Body of pancreas (tissue), 4 donors: ENCODE data around the gene GNAO1. TPM values are rescaled to one million over a fixed set of nuclear protein-coding genes. Genes with fewer than 3 reads are reported as not detected.

Experiments used
- ATAC-seq: fragments of 150-250 bp; one replicate; pipeline ENCODE4 v1.9.1; 2016
- DNase-seq, 4 donors: peaks; one replicate each; pipeline ENCODE4 v3.0.0-alpha.2; 2019
- H3K27ac ChIP-seq, 4 donors: fragments of 200-600 bp; sonication (generic); 1 replicate in 3 of 4; 2 replicates in 1 of 4; pipeline versions ENCODE4 v1.5.1 to v1.6.1; 2016 to 2019; ENCODE audit warnings: mild to moderate bottlenecking in 1 of 4, mixed read lengths in 1 of 4, moderate library complexity in 1 of 4
- H3K27me3 ChIP-seq, 2 donors: fragments of 200-600 bp; sonication (generic); one replicate each; pipeline ENCODE4 v1.6.0; 2016; ENCODE audit warnings: mild to moderate bottlenecking in 1 of 2
- H3K36me3 ChIP-seq, 2 donors: fragments of 200-600 bp; sonication (generic); replicated peaks in 1 of 2; 2 replicates each; pipeline ENCODE4 v1.5.1; 2016; ENCODE audit warnings: low read depth in 2 of 2; ENCODE audit not compliant: insufficient read depth in 1 of 2
- H3K4me1 ChIP-seq: fragments of 200-600 bp; sonication (generic); one replicate; pipeline ENCODE4 v1.6.0; 2016
- H3K4me3 ChIP-seq, 2 donors: fragments of 200-600 bp; sonication (generic); 1 replicate in 1 of 2; 2 replicates in 1 of 2; pipeline ENCODE4 v1.5.1; 2016 to 2019
- H3K9me3 ChIP-seq, 3 donors: fragments of 200-600 bp; sonication (generic); 1 replicate in 2 of 3; 2 replicates in 1 of 3; pipeline ENCODE4 v1.5.1; 2016
- POLR2A ChIP-seq, 3 donors: fragments of 450-650 bp; IDR thresholded peaks; one replicate each; pipeline ENCODE4 v1.6.1; 2016; ENCODE audit warnings: antibody characterized with exemption in 3 of 3, mild to moderate bottlenecking in 2 of 3
- WGBS, 2 donors: methylation state at CpG; one replicate each; pipeline ENCODE4 v1.1.5; 2017; 5-methylcytosine and 5-hydroxymethylcytosine counted together
- intact Hi-C: fragments of 100-400 bp; cut with DNase I; formaldehyde crosslinking; loops from one replicate; pipeline ENCODE4 v1.15.1; 2023
- total RNA-seq, 2 donors: library from RNA; depleted of rRNA; stranded (reverse); fragments of >200 nt; gene quantifications; one replicate each; pipeline ENCODE4 v1.1.0, GENCODE V29; 2016
- TF ChIP-seq, protein P1 (sequence below), 7 experiments: fragments of 450-650 bp in 4 of 7; fragments of 200-600 bp in 3 of 7; sonication (generic) in 3 of 7; IDR thresholded peaks; one replicate each; pipeline ENCODE4 v1.5.1; 2016 to 2019; ENCODE audit warnings: antibody characterized with exemption in 7 of 7

Gene GNAO1
- total RNA-seq, 2 donors from 2014 or later, result 1.6 to 3.0 TPM

DNA sequence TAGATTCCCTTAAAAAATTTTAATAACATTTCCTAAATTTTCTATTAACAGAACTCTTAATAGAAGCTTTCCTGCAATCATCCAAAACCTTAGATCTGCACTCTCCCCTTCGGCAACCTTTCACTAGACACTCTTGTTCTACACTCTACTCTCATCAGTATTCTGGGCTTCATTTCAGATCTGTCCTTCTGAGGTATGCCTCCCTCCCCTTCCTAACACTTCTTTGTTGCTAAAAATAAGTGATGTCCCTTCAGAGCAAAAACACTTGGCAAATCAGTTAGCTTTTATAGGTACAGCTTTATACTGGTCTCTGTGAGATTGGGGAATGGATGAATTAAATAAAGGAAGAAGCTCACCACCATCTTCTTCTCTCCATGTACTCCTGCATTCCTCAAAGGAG, 28.2 kb upstream of the GNAO1 start:
- no peak overlapping the region for H3K27ac ChIP-seq
- H3K27me3 ChIP-seq, result no peaks in the 10 kb centered on the region
- no peaks in the 10 kb centered on the region for H3K9me3 ChIP-seq
- ATAC-seq (no peak), DNase-seq (no peak)
- no peaks in the 10 kb centered on the region for H3K36me3 ChIP-seq
- H3K4me3 ChIP-seq, result no peak overlapping the region
- intact Hi-C loops, result no loop called here
- H3K4me1 ChIP-seq, result no peaks in the 10 kb centered on the region
- TF ChIP-seq POLR2A (IDR thresholded peaks at IDR 0.05), result no peak
- TF ChIP-seq, protein P1, sequence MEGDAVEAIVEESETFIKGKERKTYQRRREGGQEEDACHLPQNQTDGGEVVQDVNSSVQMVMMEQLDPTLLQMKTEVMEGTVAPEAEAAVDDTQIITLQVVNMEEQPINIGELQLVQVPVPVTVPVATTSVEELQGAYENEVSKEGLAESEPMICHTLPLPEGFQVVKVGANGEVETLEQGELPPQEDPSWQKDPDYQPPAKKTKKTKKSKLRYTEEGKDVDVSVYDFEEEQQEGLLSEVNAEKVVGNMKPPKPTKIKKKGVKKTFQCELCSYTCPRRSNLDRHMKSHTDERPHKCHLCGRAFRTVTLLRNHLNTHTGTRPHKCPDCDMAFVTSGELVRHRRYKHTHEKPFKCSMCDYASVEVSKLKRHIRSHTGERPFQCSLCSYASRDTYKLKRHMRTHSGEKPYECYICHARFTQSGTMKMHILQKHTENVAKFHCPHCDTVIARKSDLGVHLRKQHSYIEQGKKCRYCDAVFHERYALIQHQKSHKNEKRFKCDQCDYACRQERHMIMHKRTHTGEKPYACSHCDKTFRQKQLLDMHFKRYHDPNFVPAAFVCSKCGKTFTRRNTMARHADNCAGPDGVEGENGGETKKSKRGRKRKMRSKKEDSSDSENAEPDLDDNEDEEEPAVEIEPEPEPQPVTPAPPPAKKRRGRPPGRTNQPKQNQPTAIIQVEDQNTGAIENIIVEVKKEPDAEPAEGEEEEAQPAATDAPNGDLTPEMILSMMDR (IDR thresholded peaks at IDR 0.05), result no peak
- WGBS, 2 donors, result 74 to 79% methylated on average over 1 of the region's 1 CpG

DNA sequence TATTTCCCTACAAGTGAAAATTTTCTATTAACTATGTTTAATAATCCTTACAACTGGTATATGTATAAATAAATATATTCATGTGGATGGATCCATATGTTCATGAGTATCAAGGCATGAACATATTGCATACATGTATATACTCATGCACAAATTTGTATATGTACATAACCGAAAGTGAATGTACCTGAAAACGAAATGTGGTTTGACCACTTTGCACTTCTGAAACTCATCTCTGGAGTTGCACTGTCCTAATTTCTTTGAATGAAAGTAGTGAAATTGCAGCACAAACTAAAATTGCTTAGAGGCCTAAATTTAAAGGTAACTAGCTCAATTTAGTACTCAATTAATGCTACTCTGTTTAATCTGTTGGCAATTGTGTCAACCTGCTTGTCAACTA, 27.4 kb upstream of the GNAO1 start:
- Histone ChIP-seq H3K27me3 (peaks cover 0 to 4% of the 10 kb centered on the region in 2 donors), H3K36me3 (no peaks in the 10 kb centered on the region), H3K4me3 (no peak overlapping the region), H3K27ac (no peak overlapping the region), H3K9me3 (no peaks in the 10 kb centered on the region), H3K4me1 (no peaks in the 10 kb centered on the region)
- DNase-seq (no peak), ATAC-seq (no peak)
- WGBS, 2 donors, result 78 to 80% methylated on average over 2 of the region's 2 CpGs
- no peak for TF ChIP-seq POLR2A (IDR thresholded peaks at IDR 0.05)
- TF ChIP-seq, protein P1 (IDR thresholded peaks at IDR 0.05), result no peak
- intact Hi-C loops, result no loop called here

DNA sequence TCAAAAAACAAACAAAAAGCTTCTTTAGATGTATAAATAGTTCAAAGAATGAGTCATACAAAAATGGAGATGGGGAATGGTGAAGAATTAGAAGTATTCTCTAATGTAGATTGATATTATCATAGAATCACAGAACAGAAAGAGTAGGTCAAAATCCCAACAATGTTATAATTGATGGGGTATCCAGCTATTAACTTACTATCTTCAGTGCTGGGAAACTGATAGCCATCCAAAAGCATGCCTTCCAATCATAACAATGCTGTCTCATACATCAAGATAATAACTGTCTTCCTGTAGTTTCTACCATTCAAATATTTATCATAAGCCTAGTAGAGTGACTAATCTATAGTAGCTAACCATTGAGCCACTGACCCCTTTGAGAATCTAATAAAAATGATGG, 26.7 kb upstream of the GNAO1 start:
- Histone ChIP-seq H3K36me3 (no peaks in the 10 kb centered on the region), H3K4me3 (no peak overlapping the region), H3K4me1 (no peaks in the 10 kb centered on the region), H3K27ac (no peak overlapping the region), H3K9me3 (no peaks in the 10 kb centered on the region), H3K27me3 (peaks cover 0 to 4% of the 10 kb centered on the region in 2 donors)
- TF ChIP-seq POLR2A (IDR thresholded peaks at IDR 0.05), result no peak
- TF ChIP-seq, protein P1 (IDR thresholded peaks at IDR 0.05), result no peak
- intact Hi-C loops, result no loop called here
- ATAC-seq (no peak), DNase-seq (no peak)

DNA sequence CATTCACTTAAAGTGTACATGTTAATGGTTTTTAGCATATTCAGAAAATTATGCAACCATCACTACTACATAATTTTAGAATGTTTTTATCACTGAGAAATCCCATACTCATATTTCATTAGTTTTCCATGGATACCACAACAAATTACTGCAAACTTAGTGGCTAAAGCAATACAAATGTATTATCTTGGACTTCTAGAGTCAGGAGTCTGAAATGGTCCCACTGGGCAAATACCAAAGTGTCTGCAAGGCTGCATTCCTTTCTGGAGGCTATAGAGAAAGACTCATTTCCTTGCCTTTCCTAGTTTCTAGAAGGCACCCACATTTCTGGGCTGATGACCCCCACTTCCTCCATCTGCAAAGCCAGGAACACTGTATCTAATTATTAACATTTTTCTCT, 16.9 kb upstream of the GNAO1 start:
- Histone ChIP-seq H3K27me3 (no peaks in the 10 kb centered on the region), H3K9me3 (no peaks in the 10 kb centered on the region), H3K27ac (no peak overlapping the region), H3K4me3 (no peak overlapping the region), H3K4me1 (no peaks in the 10 kb centered on the region), H3K36me3 (no peaks in the 10 kb centered on the region)
- DNase-seq, result no peak
- TF ChIP-seq POLR2A (IDR thresholded peaks at IDR 0.05), result no peak
- TF ChIP-seq, protein P1 (IDR thresholded peaks at IDR 0.05), result no peak
- intact Hi-C loops, result no loop called here
- ATAC-seq, result no peak

DNA sequence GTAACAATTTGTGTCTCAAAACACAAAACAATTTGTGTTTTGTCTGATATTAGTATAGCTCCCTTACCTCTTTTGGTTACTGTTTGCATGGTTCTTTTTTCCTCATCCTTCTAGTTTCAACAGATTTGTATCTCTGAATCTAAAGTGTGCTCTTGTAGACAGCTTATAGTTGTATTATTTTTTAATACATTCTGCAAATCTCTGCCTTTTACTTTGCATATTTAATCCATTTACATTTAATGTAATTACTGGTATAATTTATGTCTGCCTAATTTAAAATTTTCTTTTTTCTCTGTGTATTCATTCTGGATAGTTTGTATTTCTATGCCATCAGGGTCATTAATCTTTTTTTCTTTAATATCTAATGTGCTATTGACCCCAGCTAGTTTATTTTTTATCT, 9.9 kb upstream of the GNAO1 start:
- no peak overlapping the region for H3K27ac ChIP-seq
- no peaks in the 10 kb centered on the region for H3K27me3 ChIP-seq
- TF ChIP-seq, protein P1 (IDR thresholded peaks at IDR 0.05), result no peak
- no peak for TF ChIP-seq POLR2A (IDR thresholded peaks at IDR 0.05)
- no peaks in the 10 kb centered on the region for H3K36me3 ChIP-seq
- H3K4me3 ChIP-seq, result no peak overlapping the region
- ATAC-seq, result no peak
- no peaks in the 10 kb centered on the region for H3K4me1 ChIP-seq
- peaks cover 0 to 3% (median 0%) of the 10 kb centered on the region in 3 donors for H3K9me3 ChIP-seq
- DNase-seq, result no peak
- intact Hi-C loops, result no loop called here
